ENCODE measurements around the gene MAPKBP1.

Gene MAPKBP1

DNA sequence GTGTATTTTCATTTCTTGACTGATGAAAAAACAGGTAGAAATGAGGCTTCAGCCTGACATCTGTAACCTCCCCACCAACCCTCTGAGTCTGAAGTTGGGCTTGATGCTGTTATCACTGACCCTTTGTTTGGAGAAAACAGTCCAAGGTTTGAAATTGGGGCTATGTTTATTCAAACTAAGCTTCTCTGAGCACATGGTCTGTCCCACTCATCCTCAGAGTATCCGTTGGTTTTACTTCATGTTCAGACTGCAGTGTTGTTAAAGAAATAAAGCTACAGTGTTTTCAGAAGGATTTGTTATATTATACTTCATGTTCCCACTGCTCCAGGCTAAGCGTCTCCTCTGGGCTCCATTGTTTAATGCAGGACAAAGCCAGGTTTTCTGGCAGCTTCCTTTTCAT, 6.0 kb downstream of the MAPKBP1 start:
- no peak for TF ChIP-seq POLR2A (IDR thresholded peaks at IDR 0.05; ENCODE audit: extremely low read depth, insufficient read length)
- TF ChIP-seq, protein P1, sequence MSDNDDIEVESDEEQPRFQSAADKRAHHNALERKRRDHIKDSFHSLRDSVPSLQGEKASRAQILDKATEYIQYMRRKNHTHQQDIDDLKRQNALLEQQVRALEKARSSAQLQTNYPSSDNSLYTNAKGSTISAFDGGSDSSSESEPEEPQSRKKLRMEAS (IDR thresholded peaks at IDR 0.05; ENCODE audit: low read depth, low read length) = peak; percentile 37; the same call in 1 of the 2 replicates
- DNase-seq (ENCODE audit: low read depth) = no peak
- H3K4me3 ChIP-seq (ENCODE audit: low read depth, low read length) = no peak overlapping the region

DNA sequence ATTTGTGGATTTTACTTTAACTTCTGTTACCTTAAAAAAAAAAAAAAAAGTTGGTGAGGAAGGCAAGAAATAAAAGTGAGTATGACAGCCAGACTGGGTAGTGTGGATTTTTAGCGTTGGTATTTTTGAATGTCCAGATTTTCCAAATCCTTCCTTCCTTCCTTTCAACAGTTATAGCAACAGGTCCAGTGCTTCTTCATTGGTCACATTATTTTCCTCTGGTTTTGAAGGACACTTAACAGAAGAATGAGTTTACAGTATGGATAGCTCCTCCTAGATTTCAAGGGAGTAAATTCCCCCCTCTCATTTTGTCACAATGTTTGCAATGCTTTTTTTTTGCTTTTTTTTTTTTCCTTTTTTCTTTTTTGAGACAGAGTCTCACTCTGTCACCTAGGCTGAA, 6.4 kb downstream of the MAPKBP1 start:
- no peak for DNase-seq (ENCODE audit: low read depth)
- TF ChIP-seq, protein P1 (IDR thresholded peaks at IDR 0.05; ENCODE audit: low read depth, low read length) = no peak
- no peak for TF ChIP-seq POLR2A (IDR thresholded peaks at IDR 0.05; ENCODE audit: extremely low read depth, insufficient read length)
- TF ChIP-seq MYC (IDR thresholded peaks at IDR 0.05; ENCODE audit: low read depth, low read length) = no peak
- TF ChIP-seq, protein P2, sequence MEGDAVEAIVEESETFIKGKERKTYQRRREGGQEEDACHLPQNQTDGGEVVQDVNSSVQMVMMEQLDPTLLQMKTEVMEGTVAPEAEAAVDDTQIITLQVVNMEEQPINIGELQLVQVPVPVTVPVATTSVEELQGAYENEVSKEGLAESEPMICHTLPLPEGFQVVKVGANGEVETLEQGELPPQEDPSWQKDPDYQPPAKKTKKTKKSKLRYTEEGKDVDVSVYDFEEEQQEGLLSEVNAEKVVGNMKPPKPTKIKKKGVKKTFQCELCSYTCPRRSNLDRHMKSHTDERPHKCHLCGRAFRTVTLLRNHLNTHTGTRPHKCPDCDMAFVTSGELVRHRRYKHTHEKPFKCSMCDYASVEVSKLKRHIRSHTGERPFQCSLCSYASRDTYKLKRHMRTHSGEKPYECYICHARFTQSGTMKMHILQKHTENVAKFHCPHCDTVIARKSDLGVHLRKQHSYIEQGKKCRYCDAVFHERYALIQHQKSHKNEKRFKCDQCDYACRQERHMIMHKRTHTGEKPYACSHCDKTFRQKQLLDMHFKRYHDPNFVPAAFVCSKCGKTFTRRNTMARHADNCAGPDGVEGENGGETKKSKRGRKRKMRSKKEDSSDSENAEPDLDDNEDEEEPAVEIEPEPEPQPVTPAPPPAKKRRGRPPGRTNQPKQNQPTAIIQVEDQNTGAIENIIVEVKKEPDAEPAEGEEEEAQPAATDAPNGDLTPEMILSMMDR (IDR thresholded peaks at IDR 0.05; ENCODE audit: low read depth, low read length) = no peak
- H3K4me3 ChIP-seq (ENCODE audit: low read depth, low read length) = no peak overlapping the region

DNA sequence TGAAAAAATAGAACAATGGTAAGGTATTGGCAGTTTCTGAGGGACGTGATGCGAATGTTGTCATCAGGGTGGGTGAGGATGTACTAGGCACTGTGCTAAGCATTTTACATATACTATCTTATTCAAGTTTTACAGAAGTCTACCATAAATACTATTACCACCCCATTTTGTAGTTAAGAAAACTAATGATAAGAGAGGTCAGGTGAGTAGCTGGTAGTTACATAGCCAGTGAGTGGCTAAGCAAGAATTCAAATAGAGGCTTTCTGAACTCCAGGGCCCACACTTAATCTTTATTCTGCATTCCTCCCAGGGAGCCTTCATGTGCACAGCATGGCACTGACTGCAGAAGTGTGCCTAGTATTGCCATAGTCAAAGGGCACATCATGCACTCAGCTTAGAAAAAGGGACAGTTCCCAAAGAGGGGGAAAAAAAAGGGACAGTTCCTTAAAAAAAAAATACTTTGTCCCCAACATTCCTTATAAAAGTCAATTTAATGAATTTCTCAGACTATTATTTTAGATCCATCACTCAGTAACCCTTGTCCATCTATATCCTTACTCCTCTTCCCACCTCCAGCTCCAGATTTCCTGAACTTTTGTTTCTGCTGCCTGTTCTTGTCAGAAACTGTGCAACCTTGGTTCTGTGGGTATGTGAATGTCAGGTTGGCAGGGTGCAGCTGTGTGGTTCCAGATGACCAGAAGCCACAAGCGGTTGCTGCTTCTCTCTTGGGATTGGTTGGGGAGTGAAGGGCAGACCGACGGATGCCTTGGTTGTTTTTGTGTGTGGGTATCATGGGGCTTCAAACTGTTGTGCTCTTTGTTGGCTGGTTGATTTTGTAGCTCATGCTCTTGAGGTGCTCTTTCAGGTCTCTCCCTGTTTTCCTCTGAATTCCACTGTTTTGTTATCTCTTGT, 8.3 kb downstream of the MAPKBP1 start:
- no peak overlapping the region for H3K4me3 ChIP-seq (ENCODE audit: low read depth, low read length)
- peak; percentile 83 for DNase-seq (ENCODE audit: low read depth)
- TF ChIP-seq, protein P1 (IDR thresholded peaks at IDR 0.05; ENCODE audit: low read depth, low read length) = no peak
- no peak for TF ChIP-seq MYC (IDR thresholded peaks at IDR 0.05; ENCODE audit: low read depth, low read length)
- TF ChIP-seq POLR2A (IDR thresholded peaks at IDR 0.05; ENCODE audit: extremely low read depth, insufficient read length) = no peak
- TF ChIP-seq, protein P2 (IDR thresholded peaks at IDR 0.05; ENCODE audit: low read depth, low read length) = no peak

DNA sequence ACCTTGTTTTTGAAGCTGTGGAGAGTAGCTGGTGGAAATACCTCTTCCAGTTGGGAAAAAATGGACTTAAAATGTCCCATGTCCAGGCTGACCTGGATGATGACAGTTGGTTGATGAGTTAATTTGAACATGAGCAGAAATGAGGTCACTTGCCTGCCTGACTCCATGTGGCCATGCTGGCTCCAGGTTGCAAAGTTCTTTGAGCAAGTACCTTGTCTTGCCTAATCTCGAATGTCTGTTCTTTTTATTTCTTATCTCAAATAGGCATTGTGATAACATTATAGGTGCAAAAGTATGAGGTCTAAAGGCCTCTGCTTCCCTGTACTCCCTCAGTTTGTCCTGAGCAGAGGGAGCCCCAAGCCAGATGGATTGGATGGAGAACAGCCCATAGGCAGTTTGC, 9.0 kb downstream of the MAPKBP1 start:
- H3K4me3 ChIP-seq (ENCODE audit: low read depth, low read length) = no peak overlapping the region
- peak; percentile 40 for DNase-seq (ENCODE audit: low read depth)
- TF ChIP-seq, protein P1 (IDR thresholded peaks at IDR 0.05; ENCODE audit: low read depth, low read length) = no peak
- TF ChIP-seq POLR2A (IDR thresholded peaks at IDR 0.05; ENCODE audit: extremely low read depth, insufficient read length) = no peak
- TF ChIP-seq, protein P2 (IDR thresholded peaks at IDR 0.05; ENCODE audit: low read depth, low read length) = no peak
- TF ChIP-seq MYC (IDR thresholded peaks at IDR 0.05; ENCODE audit: low read depth, low read length) = no peak

DNA sequence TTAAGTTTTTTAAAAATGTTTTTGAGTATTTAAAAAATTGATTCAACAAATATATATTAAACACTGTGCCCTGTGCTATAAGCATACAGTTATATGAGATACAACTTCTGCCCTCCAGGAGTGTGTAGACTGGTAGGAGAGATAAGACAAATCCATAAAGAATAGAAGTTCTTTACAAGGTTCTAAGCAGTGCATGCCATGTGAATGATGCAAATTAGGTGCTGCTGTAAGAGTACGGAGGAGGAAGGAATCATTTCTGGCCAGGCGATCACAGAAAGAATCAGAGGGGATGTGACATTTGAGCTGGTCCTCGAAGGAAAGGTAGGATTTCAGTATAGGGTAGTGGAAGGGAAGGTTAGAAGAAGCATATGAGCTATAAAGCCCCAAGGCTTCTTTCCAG, 14.0 kb downstream of the MAPKBP1 start:
- no peak overlapping the region for H3K4me3 ChIP-seq (ENCODE audit: low read depth, low read length)
- DNase-seq (ENCODE audit: low read depth) = no peak
- TF ChIP-seq, protein P2 (IDR thresholded peaks at IDR 0.05; ENCODE audit: low read depth, low read length) = no peak
- TF ChIP-seq POLR2A (IDR thresholded peaks at IDR 0.05; ENCODE audit: extremely low read depth, insufficient read length) = no peak

DNA sequence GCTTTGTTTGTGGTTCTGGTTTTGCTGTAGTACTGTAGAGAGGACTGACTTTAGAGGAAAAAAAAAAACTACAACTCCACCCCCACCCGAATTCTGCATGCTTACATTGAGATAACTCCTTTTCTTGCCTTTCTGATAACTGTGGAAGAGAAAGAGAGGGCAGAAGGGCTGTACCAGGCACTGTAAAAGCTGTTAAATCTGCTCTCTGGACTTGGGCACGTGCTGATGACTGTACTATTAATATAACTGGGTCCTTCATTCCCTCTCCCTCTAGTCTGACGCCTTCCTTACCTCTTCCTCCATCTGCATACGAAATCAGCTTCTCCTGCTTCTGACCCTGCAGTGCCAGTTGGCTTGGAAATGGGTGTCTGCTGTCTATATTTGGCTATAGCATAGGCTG, 15.0 kb downstream of the MAPKBP1 start:
- no peak for DNase-seq (ENCODE audit: low read depth)
- TF ChIP-seq, protein P2 (IDR thresholded peaks at IDR 0.05; ENCODE audit: low read depth, low read length) = no peak
- TF ChIP-seq MYC (IDR thresholded peaks at IDR 0.05; ENCODE audit: low read depth, low read length) = no peak
- TF ChIP-seq, protein P1 (IDR thresholded peaks at IDR 0.05; ENCODE audit: low read depth, low read length) = no peak
- no peak for TF ChIP-seq POLR2A (IDR thresholded peaks at IDR 0.05; ENCODE audit: extremely low read depth, insufficient read length)
- no peak overlapping the region for H3K4me3 ChIP-seq (ENCODE audit: low read depth, low read length)
